Vagina (tissue), 2 donors: ENCODE measurements around the gene C1QTNF4. TPM values are rescaled to one million over a fixed set of nuclear protein-coding genes. Genes with fewer than 3 reads are reported as not detected.

Source experiments
- DNase-seq, 2 donors: peaks; one replicate each; pipeline ENCODE4 v3.0.0-alpha.2; 2017; ENCODE audit errors: extremely low spot score in 2 of 2
- H3K27ac ChIP-seq: fragments of 200-600 bp; sonication (generic); one replicate; pipeline ENCODE4 v1.5.1; 2019
- H3K27me3 ChIP-seq: fragments of 200-600 bp; sonication (generic); one replicate; pipeline ENCODE4 v1.5.1; 2019
- H3K36me3 ChIP-seq, 2 donors: fragments of 200-600 bp; sonication (generic); one replicate each; pipeline ENCODE4 v1.5.1; 2017 to 2019
- H3K4me1 ChIP-seq: fragments of 200-600 bp; sonication (generic); one replicate; pipeline ENCODE4 v1.5.1; 2019
- H3K4me3 ChIP-seq, 2 donors: fragments of 200-600 bp; sonication (generic); 1 replicate in 1 of 2; 2 replicates in 1 of 2; pipeline ENCODE4 v1.5.1; 2016 to 2019
- H3K9me3 ChIP-seq: fragments of 200-600 bp; sonication (generic); one replicate; pipeline ENCODE4 v1.5.1; 2019
- POLR2A ChIP-seq, 2 donors: fragments of 450-650 bp; IDR thresholded peaks; one replicate each; pipeline ENCODE4 v1.6.1; 2017; ENCODE audit warnings: antibody characterized with exemption in 2 of 2, mild to moderate bottlenecking in 2 of 2, moderate library complexity in 2 of 2
- POLR2AphosphoS5 ChIP-seq, 2 donors: sonication (generic); formaldehyde crosslinking; IDR thresholded peaks; one replicate each; pipeline ENCODE4 v1.9.0; 2017; ENCODE audit warnings: antibody characterized with exemption in 2 of 2, mild to moderate bottlenecking in 2 of 2, low read depth in 1 of 2; ENCODE audit not compliant: insufficient read depth in 1 of 2
- intact Hi-C: fragments of 100-400 bp; cut with DNase I; formaldehyde crosslinking; loops from one replicate; pipeline ENCODE4 v1.15.1; 2023
- total RNA-seq: library from RNA; depleted of rRNA; stranded (reverse); fragments of >200 nt; gene quantifications from one replicate; pipeline ENCODE4 v1.2.3, GENCODE V29; 2016
- TF ChIP-seq, protein P1 (sequence below), 3 experiments: fragments of 450-650 bp in 2 of 3; fragments of 200-600 bp in 1 of 3; sonication (generic) in 1 of 3; IDR thresholded peaks; one replicate each; pipeline ENCODE4 v1.5.1; 2017 to 2019; ENCODE audit warnings: antibody characterized with exemption in 3 of 3, mild to moderate bottlenecking in 2 of 3, moderate library complexity in 2 of 3

The C1QTNF4 gene
- total RNA-seq, 1 donor from 2014 or later = 3.4 TPM

DNA sequence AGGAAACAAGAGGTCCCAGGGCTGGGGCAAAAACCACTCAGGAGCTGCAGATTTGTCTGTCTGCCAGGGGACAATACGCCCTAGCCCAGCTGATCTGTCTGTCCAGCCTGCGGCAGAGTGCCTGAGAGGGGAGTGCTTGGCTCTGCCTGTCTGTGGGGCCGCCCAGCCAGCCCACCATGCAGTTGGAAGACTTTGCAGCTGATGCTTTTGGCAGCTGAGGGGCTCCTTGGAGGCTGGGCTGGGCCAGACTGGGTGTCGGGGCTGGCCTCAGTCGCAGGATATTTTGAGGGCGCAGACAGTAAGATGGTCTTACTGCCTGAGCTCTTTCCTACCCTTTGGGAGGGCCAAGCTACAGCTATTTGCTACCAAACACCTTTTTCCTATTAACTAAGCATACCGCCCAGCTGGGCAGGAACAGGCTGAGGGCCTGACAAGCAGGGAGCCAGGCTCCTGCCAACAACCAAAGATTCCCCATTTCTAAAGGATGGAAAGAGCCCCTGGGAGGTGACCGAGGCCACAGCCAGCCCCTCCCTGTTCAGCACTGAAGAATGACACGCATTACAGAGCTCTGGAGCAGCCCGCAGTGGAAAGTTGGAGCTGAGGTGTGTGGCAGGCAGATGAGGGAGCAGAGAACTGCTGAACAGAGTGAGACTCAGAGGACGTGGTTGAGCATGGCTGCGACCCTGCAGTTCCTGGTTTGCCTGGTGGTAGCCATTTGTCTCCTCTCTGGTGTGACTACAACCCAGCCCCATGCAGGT, 7.9 kb downstream of the C1QTNF4 start, which contains the start of gene FAM180B:
TSS of gene FAM180B (plus strand) at position 581 of the 758 bp plus-strand sequence. CDS start at position 672, 91 bp downstream.
- no peak for TF ChIP-seq POLR2AphosphoS5 (IDR thresholded peaks at IDR 0.05; ENCODE audit: insufficient read depth in 1 of 2, low read depth in 1 of 2)
- TF ChIP-seq, protein P1, sequence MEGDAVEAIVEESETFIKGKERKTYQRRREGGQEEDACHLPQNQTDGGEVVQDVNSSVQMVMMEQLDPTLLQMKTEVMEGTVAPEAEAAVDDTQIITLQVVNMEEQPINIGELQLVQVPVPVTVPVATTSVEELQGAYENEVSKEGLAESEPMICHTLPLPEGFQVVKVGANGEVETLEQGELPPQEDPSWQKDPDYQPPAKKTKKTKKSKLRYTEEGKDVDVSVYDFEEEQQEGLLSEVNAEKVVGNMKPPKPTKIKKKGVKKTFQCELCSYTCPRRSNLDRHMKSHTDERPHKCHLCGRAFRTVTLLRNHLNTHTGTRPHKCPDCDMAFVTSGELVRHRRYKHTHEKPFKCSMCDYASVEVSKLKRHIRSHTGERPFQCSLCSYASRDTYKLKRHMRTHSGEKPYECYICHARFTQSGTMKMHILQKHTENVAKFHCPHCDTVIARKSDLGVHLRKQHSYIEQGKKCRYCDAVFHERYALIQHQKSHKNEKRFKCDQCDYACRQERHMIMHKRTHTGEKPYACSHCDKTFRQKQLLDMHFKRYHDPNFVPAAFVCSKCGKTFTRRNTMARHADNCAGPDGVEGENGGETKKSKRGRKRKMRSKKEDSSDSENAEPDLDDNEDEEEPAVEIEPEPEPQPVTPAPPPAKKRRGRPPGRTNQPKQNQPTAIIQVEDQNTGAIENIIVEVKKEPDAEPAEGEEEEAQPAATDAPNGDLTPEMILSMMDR (IDR thresholded peaks at IDR 0.05) = no peak
- TF ChIP-seq POLR2A (IDR thresholded peaks at IDR 0.05) = no peak
- Histone ChIP-seq H3K4me1 (peaks cover 15% of the 10 kb centered on the region), H3K36me3 (peaks cover 3 to 37% of the 10 kb centered on the region in 2 donors), H3K27me3 (no peaks in the 10 kb centered on the region), H3K27ac (peak within 1 kb of the TSS; percentile 3), H3K9me3 (no peaks in the 10 kb centered on the region), H3K4me3 (no peak within 1 kb of the TSS)
- DNase-seq = no peak
- intact Hi-C loops = no loop called here

DNA sequence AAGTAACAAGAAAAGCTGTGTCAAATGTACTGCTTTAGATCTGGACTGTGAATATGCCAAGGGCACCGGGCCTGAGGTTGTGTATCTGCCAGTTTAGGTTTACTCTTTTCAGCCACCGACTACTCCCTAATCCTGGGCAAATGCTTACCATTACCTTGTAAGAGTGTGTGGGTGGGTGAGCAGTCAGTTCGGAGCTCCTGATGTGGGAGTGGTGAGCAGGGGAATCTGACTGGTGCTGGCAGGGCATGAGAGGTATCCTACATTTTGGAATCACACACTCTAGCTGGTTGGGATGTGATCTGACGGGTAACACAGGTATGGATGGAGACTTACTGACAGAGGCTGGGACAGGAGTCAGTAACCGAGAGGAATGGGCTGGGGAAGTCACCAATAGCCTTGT, 10.4 kb downstream of the C1QTNF4 start:
- Histone ChIP-seq H3K36me3 (peaks cover 3 to 46% of the 10 kb centered on the region in 2 donors), H3K4me3 (no peak overlapping the region), H3K4me1 (peaks cover 30% of the 10 kb centered on the region), H3K9me3 (no peaks in the 10 kb centered on the region), H3K27ac (no peak overlapping the region), H3K27me3 (no peaks in the 10 kb centered on the region)
- intact Hi-C loops = no loop called here
- DNase-seq = no peak
- TF ChIP-seq POLR2AphosphoS5 (IDR thresholded peaks at IDR 0.05; ENCODE audit: insufficient read depth in 1 of 2, low read depth in 1 of 2) = no peak
- TF ChIP-seq, protein P1 (IDR thresholded peaks at IDR 0.05) = no peak
- no peak for TF ChIP-seq POLR2A (IDR thresholded peaks at IDR 0.05)

- peaks cover 3 to 54% of the 10 kb centered on the region in 2 donors for H3K36me3 ChIP-seq
- peak within 1 kb of the TSS; percentile 90 for H3K27ac ChIP-seq
- H3K4me1 ChIP-seq = peaks cover 36% of the 10 kb centered on the region
- H3K9me3 ChIP-seq = no peaks in the 10 kb centered on the region
- TF ChIP-seq POLR2AphosphoS5 (IDR thresholded peaks at IDR 0.05; ENCODE audit: insufficient read depth in 1 of 2, low read depth in 1 of 2) (peak; percentile 92 to 93), POLR2A (IDR thresholded peaks at IDR 0.05) (peak in 1 of 2 donors; percentile 50)
- TF ChIP-seq, protein P1 (IDR thresholded peaks at IDR 0.05) = no peak
- intact Hi-C loops = no loop called here
- H3K4me3 ChIP-seq = peak within 1 kb of the TSS; percentile 58 to 98
- no peaks in the 10 kb centered on the region for H3K27me3 ChIP-seq
- peak in 1 of 2 donors; percentile 91 for DNase-seq
Observed at GRCh38 chr11:47578524-47579494, 15.4 kb downstream of the C1QTNF4 start, which contains the start of the genes KBTBD4 and NDUFS3. TSS of gene KBTBD4 (minus strand) at chr11:47578970. CDS start at chr11:47578951, 19 bp downstream. TSS of gene NDUFS3 (plus strand) at chr11:47579074. CDS start at chr11:47579092, 18 bp downstream.

GRCh38 chr11:47577460-47578041, 16.7 kb downstream of the C1QTNF4 start:
- no peak for TF ChIP-seq POLR2AphosphoS5 (IDR thresholded peaks at IDR 0.05; ENCODE audit: insufficient read depth in 1 of 2, low read depth in 1 of 2)
- TF ChIP-seq, protein P1 (IDR thresholded peaks at IDR 0.05) = no peak
- no peak for TF ChIP-seq POLR2A (IDR thresholded peaks at IDR 0.05)
- H3K36me3 ChIP-seq = peaks cover 3 to 44% of the 10 kb centered on the region in 2 donors
- H3K27ac ChIP-seq = no peak overlapping the region

More at GRCh38 chr11:47577460-47578041, 16.7 kb downstream of the C1QTNF4 start:
- no peak for DNase-seq
- H3K4me3 ChIP-seq = peak overlapping the region in 1 of 2 donors; percentile 98
- H3K27me3 ChIP-seq = no peaks in the 10 kb centered on the region
- intact Hi-C loops = no loop called here
- no peaks in the 10 kb centered on the region for H3K9me3 ChIP-seq
- H3K4me1 ChIP-seq = peaks cover 43% of the 10 kb centered on the region
